DMS53 (cell line): ENCODE data around the gene ALDH1B1.

ENCODE experiments used
- DNase-seq: peaks from one replicate; lab custom pipeline; 2025; lab: John Stamatoyannopoulos, UW

Gene ALDH1B1

GRCh38 chr9:38440516-38440915 lies 48.0 kb downstream of the ALDH1B1 start:
- DNase-seq, result no peak

GRCh38 chr9:38441347-38442085 lies 49.0 kb downstream of the ALDH1B1 start:
- peak; percentile 3 for DNase-seq

- peak; percentile 43 for DNase-seq
Measured at GRCh38 chr9:38442473-38443096, 50.1 kb downstream of the ALDH1B1 start.

GRCh38 chr9:38443181-38443580 lies 50.7 kb downstream of the ALDH1B1 start:
- DNase-seq, result peak; percentile 89

- peak; percentile 43 for DNase-seq
Measured at GRCh38 chr9:38443597-38443996, 51.1 kb downstream of the ALDH1B1 start.

- DNase-seq, result no peak
Measured at GRCh38 chr9:38445154-38446043, 52.9 kb downstream of the ALDH1B1 start.

- no peak for DNase-seq
Measured at GRCh38 chr9:38447703-38448102, 55.2 kb downstream of the ALDH1B1 start.
